HCT116 (cell line): Measurements from ENCODE around the gene RFX1.

Source experiments
- CTCF ChIP-seq, 3 experiments: fragments of 200-600 bp in 1 of 3; sonication (generic) in 1 of 3; IDR thresholded peaks in 2 of 3; conservative IDR thresholded peaks in 1 of 3; 2 replicates each; pipeline ENCODE4 v1.5.1; 2012 to 2017; ENCODE audit warnings: low read depth in 2 of 3, low read length in 2 of 3, antibody characterized with exemption in 1 of 3, borderline replicate concordance in 1 of 3, control low read depth in 1 of 3, mild to moderate bottlenecking in 1 of 3, mixed read lengths in 1 of 3, mixed run types in 1 of 3, moderate library complexity in 1 of 3; ENCODE audit not compliant: insufficient read depth in 1 of 3
- EZH2 ChIP-seq: fragments of 200-600 bp; sonication (generic); IDR thresholded peaks from 2 replicates; pipeline ENCODE4 v1.6.1; 2017; ENCODE audit warnings: antibody characterized with exemption, mixed run types
- SIN3A ChIP-seq: IDR thresholded peaks from 2 replicates; pipeline ENCODE4 v1.6.1; 2012; ENCODE audit warnings: low read depth

GRCh38 chr19:14052470-14052869 is 46.4 kb upstream of the RFX1 start:
- TF ChIP-seq EZH2 (no peak), CTCF (IDR thresholded peaks at IDR 0.05 in 2 of 3, conservative IDR thresholded peaks at IDR 0.05 in 1 of 3; ENCODE audit: borderline replicate concordance in 1 of 3, insufficient read depth in 1 of 3, low read depth in 2 of 3, low read length in 2 of 3) (no peak), SIN3A (no peak)
